ENCODE measurements around the gene MAPRE3.

DNA sequence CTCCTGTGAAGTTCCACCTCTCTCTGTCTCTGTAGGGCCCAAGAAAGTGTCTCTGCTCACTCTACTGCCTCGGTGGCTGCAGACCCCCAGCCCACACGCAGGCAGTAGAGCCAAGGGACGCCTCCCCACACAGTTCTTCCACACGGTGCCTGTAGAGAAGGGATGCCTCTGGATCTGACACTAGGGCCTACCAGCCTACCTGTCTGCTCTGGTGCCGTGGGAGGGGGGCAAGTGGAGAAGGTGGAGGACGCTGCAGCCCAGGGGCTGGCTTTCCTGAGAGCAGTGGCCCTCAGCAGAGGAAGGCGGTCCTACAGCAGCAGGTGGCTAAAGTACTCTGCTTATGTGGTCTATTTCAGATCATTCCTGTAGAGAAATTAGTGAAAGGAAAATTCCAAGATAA, 53.3 kb downstream of the MAPRE3 start:
- TF ChIP-seq GATA2 (IDR thresholded peaks at IDR 0.05; ENCODE audit: low read depth, low read length) (no peak), GATA3 (IDR thresholded peaks at IDR 0.05; ENCODE audit: low read depth, low read length) (no peak)
